ENCODE measurements around the gene KCNG4. TPM values are rescaled to one million over a fixed set of nuclear protein-coding genes. Genes with fewer than 3 reads are reported as not detected.

KCNG4 gene
- total and polyA plus RNA-seq, 2 of the 8 experiments (the other 6 are each of a cell fraction or from before 2014, with no cell fraction given), result not detected

DNA sequence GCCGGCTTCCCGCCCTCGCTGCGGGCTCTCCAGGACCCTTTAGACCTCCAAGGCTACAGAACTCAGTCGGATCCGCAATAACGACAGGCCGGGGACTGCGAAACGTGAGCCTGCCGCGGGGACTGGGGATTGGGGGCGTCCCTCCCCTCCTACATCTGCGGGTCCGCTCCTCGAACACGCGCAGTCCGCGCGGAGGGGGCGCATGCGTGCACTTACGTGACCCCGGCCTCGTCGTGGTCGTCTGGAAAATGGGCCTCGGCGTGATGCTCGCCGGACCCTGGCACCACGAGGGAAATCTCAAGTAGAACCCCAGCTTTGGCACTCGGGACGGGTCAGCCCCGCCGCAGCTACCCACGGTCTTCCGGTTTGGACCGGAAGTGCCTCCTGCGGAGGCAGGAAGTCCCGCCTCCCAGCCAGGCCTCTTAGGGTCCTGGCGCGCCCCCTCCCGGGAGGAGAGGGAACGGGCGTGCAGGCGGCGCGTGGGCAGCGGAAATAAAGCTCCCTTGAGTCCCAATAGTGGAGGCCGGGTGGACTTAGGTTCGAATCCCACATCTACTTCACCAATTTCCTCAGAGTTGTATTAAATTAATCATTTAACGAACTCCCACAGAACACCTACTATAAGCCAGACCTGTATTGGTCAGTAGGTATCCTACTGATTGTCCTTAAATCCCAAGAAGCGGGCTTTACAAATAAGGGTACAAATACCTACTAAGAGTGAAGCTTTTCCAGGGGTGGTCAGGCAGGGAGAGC, 53.0 kb downstream of the KCNG4 start, which contains the start of gene TAF1C (continued):
- TF ChIP-seq NANOG (IDR thresholded peaks at IDR 0.05; ENCODE audit: insufficient read depth, low read depth, low read length, poor library complexity, severe bottlenecking), result no peak
- peak; percentile 60 to 78 for TF ChIP-seq RAD21 (IDR thresholded peaks at IDR 0.05 in 1 of 2, conservative IDR thresholded peaks at IDR 0.05 in 1 of 2; ENCODE audit: low read depth in 2 of 2, low read length in 2 of 2)
- TF ChIP-seq TCF12 (IDR thresholded peaks at IDR 0.05; ENCODE audit: low read depth, low read length), result no peak
- peak; percentile 76 for TF ChIP-seq TBP (IDR thresholded peaks at IDR 0.05; ENCODE audit: low read depth, low read length)
- TF ChIP-seq, protein P1, sequence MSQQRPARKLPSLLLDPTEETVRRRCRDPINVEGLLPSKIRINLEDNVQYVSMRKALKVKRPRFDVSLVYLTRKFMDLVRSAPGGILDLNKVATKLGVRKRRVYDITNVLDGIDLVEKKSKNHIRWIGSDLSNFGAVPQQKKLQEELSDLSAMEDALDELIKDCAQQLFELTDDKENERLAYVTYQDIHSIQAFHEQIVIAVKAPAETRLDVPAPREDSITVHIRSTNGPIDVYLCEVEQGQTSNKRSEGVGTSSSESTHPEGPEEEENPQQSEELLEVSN (IDR thresholded peaks at IDR 0.05), result 0 out of 2 replicates have a peak, but pooled peaks have one; percentile 53
- no peak for TF ChIP-seq GTF2F1 (IDR thresholded peaks at IDR 0.05; ENCODE audit: borderline replicate concordance, low read depth, low read length)
- TF ChIP-seq KDM4A (IDR thresholded peaks at IDR 0.05; ENCODE audit: low read depth, low read length, severe bottlenecking), result peak; percentile 90
- no peak for TF ChIP-seq RFX5 (IDR thresholded peaks at IDR 0.05; ENCODE audit: borderline replicate concordance, low read depth, low read length)
- no peak for TF ChIP-seq BCL11A (IDR thresholded peaks at IDR 0.05; ENCODE audit: low read depth in 2 of 2, low read length in 2 of 2)
- TF ChIP-seq FOSL1 (IDR thresholded peaks at IDR 0.05; ENCODE audit: insufficient read depth, low read depth, low read length), result no peak
- TF ChIP-seq HDAC6 (IDR thresholded peaks at IDR 0.05; ENCODE audit: low read depth, low read length), result no peak
- TF ChIP-seq CEBPB (IDR thresholded peaks at IDR 0.05; ENCODE audit: low read depth, low read length), result no peak

Data from H1 (cell line).